Activated CD8-positive, alpha-beta memory T cell treated with anti-CD3 and anti-CD28 coated beads for 4 hours (primary cell): ENCODE measurements around the gene ADPRM.

Experiments
- DNase-seq, 2 donors: peaks; one replicate each; pipeline ENCODE4 v3.0.0-alpha.2; 2020; ENCODE audit warnings: low read depth in 2 of 2

ADPRM gene

DNA sequence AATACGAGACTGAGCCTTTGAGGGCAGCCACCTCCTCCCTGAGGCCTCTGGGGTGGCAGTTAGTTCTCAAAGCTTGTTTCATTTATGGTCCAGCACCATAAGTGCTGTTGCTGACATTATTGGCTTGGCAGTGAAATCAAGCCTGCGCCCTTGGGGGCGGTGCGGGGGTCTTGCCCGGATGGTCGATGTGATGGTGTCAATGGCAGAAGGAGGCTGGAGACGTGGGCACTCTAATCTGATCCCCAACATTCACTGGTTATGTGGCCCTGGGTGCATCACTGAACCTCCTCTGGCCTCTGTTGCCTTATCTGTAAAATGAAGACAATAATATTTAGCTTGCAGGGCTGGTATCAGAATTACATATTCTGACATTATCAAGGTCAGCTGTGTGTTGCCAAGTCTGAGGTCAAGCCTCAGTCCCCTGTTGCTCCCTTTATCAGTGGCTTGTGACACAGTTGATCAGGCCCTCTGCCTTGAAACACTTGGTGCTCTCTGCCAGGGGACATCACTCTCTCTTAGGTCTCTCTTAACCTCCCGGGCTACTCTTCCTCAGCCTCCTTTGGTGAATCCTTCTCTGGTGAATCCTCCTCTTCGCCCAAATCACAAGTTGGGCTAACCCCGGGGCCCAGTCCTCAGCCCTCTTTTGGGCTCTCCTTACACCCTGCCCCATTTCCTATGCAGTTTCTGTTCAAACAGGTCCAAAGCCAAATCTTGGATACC is 44.2 kb downstream of the ADPRM start:
- DNase-seq, result no peak

- DNase-seq, result no peak
Observed at GRCh38 chr17:10742431-10742830, 45.0 kb downstream of the ADPRM start.

GRCh38 chr17:10743316-10744009 is 46.1 kb downstream of the ADPRM start:
- no peak for DNase-seq

- DNase-seq, result no peak
Observed at GRCh38 chr17:10744501-10745000, 47.2 kb downstream of the ADPRM start.

DNA sequence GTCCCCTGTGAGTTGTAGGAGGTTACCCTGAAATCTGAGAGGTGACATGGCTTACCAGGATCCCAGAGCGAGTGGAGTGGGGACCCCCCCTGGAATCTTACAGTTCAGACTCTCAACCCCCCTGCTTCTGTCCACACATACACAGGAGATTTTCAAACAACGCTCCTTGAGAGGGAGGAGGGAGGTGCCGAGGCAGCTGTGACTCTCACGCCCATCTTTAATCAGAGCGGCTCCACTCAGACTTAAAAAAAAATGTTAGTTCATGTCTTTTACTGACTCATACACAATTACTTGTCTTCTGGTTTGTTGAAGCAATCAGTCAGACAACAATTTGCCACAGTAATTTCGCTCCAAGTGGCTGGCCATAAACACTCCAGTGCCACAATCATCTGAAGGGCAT is 47.8 kb downstream of the ADPRM start:
- no peak for DNase-seq

GRCh38 chr17:10748531-10749181 is 51.3 kb downstream of the ADPRM start:
- no peak for DNase-seq

DNA sequence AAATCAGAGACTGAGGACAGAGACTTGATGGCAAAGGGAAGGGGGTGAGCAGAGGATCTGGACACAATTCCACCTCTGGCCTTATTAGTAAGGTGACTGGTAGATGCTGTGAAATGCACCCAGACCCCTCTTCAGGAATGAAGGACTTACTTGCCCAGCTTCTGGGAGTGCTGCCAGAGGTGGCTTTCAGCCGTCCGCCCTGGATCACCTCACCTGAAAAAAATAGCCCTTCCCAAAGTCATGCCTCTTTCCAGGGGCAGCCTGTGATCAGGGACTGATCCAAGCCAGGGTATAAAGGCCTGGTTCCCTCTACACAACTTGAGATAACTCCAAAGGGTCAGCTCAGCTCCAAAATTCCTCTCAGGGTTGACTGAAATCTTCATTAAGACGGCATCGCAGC is 52.8 kb downstream of the ADPRM start:
- DNase-seq, result no peak

DNA sequence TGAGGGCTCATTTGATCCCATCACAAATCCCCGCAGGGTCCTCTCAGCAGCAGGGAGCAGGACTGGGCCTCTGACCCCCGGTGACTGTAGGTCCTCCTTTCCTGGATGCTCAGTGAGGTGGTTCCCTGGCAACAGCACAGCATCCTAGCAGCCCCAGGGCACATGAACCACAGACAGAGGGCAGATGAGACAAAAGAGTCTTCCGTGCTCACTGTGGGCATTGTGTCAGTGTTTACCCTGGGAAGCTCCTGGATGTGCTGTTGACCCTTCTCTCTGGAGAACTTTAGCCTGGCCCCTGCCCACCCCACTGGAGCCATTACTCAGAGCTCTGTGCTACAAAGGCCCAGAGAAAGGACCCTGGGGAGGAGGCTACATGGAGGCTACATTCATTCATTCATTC is 54.2 kb downstream of the ADPRM start:
- no peak for DNase-seq

- DNase-seq, result no peak
Observed at GRCh38 chr17:10752696-10753095, 55.3 kb downstream of the ADPRM start.

DNA sequence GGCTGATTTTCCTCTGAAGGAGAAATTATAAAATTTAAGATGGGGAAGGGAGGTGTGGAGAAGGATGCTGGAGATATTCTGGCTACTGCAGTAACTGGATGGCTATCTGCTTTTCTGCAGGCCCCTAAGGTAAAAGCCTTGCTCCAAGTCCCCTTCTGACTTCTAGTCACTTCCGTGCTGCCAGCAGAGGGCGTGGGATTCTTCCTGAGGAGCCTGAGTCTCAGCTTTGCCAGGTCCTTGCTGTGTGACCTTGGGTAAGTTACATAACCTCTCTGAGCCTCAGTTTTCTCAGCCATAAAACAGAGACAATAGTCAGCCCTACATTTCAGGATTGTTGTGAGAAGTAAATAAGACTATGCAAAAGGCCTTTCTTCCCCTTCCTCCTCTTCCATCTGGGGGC is 56.7 kb downstream of the ADPRM start:
- no peak for DNase-seq

DNA sequence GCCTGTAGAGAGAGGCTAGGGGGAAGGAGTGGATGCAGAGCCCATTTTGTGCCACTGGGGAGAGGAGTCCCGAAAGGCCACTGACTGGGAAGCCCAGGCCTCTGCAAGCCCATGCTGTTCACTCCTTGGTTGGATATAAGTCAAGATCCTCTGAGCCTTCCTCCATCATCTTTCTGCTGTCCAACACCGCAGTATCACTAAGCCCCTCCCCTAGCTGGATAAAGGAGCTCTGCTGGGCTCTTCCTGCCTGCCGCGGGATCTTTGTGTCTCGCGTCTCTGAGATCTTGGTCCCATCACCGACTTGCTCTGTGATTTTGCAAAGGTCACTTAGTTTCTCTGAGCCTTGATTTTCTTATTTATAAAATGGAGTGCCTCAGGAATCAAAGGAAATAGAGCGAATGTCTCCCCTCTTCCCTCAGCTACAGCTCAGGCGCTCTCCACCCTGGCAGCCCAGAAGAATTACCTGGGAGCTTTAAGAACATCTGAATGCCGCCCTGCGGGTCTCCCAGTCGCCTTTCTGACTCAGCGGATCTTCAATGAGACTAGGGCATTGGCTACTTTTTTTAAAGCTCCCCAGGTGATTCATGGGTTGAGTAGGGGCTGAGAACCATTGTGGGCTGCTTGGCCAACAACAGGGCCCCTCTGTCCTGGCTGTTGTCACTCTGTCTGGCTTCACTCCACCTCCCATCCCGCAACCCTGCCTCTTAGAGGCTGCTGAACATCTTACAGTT is 57.6 kb downstream of the ADPRM start:
- DNase-seq, result no peak

DNA sequence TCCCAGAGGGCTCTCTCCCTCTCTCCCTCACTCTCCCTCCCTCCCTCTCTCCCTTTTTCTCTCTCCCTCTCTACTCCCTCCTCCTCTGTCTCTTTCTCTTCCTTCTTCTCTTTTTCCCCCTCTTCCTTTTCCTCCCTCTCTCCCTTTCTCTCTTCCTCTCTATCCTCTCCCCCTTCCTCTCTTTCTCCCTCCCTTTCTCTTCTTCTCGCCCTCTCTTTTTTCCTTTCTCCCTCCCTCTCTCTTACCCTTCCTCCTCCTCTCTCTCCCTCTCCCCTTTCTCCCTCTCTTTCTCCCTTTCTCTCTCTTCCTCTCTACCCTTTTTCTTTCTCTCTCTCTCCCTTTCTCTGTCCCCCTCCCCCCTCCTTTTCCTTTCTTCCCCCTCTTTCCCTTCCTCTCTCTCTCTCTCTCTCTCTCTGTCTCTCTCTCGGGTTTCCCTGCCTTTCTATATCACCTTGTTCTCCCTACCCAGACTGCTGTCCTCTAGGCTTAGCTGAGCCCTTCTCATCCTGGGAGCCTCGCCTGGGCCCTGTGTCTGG is 58.3 kb downstream of the ADPRM start:
- DNase-seq, result no peak

DNA sequence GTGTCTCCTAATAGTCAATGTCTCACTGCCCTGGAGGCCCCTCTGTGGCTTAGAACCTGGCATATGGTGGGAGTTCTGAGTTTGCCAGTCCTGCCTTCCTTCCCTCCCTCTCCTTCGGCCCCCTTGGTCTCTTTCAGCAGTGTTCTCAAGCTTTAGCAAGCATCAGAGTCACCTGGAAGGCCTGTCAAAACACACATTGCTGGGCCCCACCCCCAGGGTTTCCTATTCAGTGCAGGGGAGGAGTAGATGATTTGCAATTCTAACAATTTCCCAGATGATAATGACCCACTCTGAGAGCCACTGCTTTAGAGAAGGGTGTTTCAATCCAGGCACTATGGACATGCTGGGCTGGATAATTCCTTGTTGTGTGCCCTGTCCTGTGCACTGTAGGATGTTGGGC is 58.8 kb downstream of the ADPRM start:
- DNase-seq, result no peak

DNA sequence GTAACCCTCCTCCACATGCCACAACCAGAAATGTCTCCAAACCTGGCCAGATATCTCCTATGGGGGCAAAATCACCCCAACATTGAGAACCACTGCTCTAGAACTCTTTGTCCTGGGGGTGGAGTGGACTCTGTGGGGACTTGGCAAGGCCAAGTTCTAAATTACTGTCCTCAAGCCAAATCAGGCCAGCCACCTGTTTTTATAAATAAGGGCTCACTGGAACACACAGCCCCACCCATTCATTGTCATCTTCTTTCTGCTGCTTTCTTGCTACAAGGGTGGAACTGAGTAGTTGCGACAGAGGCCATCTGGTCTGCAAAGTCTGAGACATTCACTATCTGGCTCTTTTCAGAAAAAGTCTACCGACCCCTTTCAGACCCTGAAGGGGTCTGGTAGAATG is 59.2 kb downstream of the ADPRM start:
- DNase-seq, result no peak

DNA sequence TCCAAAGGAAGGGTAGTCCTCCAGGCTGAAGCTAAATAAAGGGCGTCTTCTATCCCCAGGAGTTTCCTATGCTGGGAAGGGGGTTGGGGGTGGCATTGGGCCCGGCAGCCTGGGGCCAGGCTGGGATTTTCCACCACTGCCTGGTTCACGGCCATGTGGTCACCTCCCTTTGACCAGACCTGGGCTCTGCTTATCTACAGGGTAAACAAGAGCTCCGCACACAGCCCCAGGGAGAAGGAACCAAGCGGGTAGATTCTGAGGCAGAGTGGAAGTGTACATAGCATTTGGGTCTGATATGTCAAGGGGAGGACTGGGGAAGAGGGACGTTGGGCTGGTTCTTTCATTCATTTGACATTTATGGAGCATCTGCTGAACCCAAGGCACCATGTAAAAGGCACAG is 59.7 kb downstream of the ADPRM start:
- DNase-seq, result no peak

DNA sequence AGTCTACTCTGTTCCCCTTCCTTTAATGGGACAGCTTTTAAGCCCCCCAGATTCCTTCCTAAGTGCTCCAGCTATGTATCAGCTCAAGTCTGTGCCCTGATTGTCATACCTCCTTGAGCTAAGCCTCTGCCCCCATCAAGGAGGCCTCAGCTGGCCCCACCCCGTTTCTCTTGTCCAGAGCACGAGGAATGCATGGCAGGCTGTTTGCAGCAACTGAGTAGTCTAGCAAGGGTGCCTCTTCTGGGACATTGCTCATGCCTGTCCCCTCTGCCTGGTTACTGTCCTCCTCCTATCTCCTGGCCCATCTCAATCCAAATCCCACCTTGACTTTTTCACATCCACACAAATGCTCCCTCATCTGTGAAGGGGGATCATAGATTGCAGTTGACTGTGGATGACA is 60.3 kb downstream of the ADPRM start:
- no peak for DNase-seq

DNA sequence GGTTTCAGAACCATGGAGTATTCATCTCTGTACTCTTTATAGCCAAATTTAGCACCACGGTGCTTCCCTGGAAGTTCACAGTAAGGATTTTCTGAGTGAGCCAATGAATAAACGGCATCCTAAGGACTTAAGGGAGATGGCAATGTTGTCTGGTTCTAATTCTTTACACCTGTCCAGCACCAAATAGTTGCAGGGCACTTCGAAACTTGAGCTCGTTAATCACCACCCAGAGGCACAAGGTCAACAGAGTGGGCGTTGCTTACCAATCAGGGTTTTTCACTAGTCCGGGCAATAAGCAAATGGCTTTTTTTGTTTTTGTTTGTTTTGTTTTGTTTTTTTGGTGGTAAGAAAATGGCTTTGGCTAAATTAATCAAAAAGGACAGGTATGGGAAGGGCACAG is 60.7 kb downstream of the ADPRM start:
- no peak for DNase-seq
